PC-9 (cell line): ENCODE data around the gene SYTL2.

Experiments
- CTCF ChIP-seq: fragments of 200-600 bp; sonication (generic); conservative IDR thresholded peaks from 2 replicates; pipeline ENCODE4 v1.6.1; 2017; ENCODE audit warnings: mixed run types, antibody characterized with exemption, mild to moderate bottlenecking, moderate library complexity
- EZH2 ChIP-seq: fragments of 200-600 bp; sonication (generic); IDR thresholded peaks from 2 replicates; pipeline ENCODE4 v1.8.0; 2017; ENCODE audit warnings: antibody characterized with exemption, low read depth

GRCh38 chr11:85776951-85777602, 33.9 kb downstream of the SYTL2 start:
- no peak for TF ChIP-seq CTCF
- TF ChIP-seq EZH2, result no peak
